GM12878 (cell line): ENCODE data around the gene MROH9. TPM values are rescaled to one million over a fixed set of nuclear protein-coding genes. Genes with fewer than 3 reads are reported as not detected.

ENCODE experiments used
- ATAC-seq: fragments of 200-7000 bp; cut with Tn5 transposase; 3 replicates; pipeline ENCODE4 v1.9.1; 2020; ENCODE audit warnings: mild to moderate bottlenecking, moderate library complexity
- BruUV-seq: library from RNA; stranded (reverse); fragments of 400-500 nt; replicated peaks from 2 replicates; lab custom pipeline; 2021; lab: Mats Ljungman, UMichigan
- CTCF ChIA-PET: fragments of 300-600 bp; sonication (Branson Sonifier 250); formaldehyde crosslinking; extraction: SDS; loops from one replicate; lab custom pipeline; 2021; ENCODE audit warnings: inconsistent platforms; lab: Yijun Ruan, JAX
- POLR2A ChIA-PET: fragments of 350-600 bp; formaldehyde crosslinking; extraction: SDS; loops from one replicate; lab custom pipeline; 2021; ENCODE audit warnings: inconsistent platforms; lab: Charles Lee
- RAD21 ChIA-PET: fragments of 300-600 bp; sonication (Branson Sonifier 250); formaldehyde crosslinking; loops from one replicate; lab custom pipeline; 2023; ENCODE audit warnings: antibody characterized with exemption; ENCODE audit not compliant: unreplicated experiment; lab: Charles Lee
- SMC1A ChIA-PET: fragments of 300-600 bp; sonication (Branson Sonifier 250); formaldehyde crosslinking; loops from one replicate; lab custom pipeline; 2023; ENCODE audit not compliant: unreplicated experiment, uncharacterized antibody; lab: Charles Lee
- DNase-seq: peaks from one replicate; pipeline ENCODE4 v3.0.0-alpha.2; 2011; ENCODE audit warnings: low read depth, low spot score
- FAIRE-seq: peaks from 3 replicates; lab custom pipeline; 2011; peaks lifted over from hg19 to GRCh38; lab: Jason Lieb, UNC
- H2AFZ ChIP-seq: 2 replicates; pipeline ENCODE4 v1.6.0; 2011; ENCODE audit warnings: low read depth, low read length, control low read depth; ENCODE audit not compliant: control insufficient read depth
- H3K27ac ChIP-seq: 2 replicates; pipeline ENCODE4 v1.5.1; 2011; ENCODE audit warnings: control low read depth; ENCODE audit not compliant: control insufficient read depth, insufficient read depth
- H3K27me3 ChIP-seq, 2 experiments: replicated peaks in 1 of 2; 2 replicates each; pipeline versions ENCODE4 v1.6.0 to v1.6.1; 2011; ENCODE audit warnings: low read length in 1 of 2; ENCODE audit not compliant: control insufficient read depth in 2 of 2, insufficient read depth in 2 of 2
- H3K36me3 ChIP-seq, 2 experiments: 2 replicates each; pipeline ENCODE4 v1.5.1; 2011; ENCODE audit warnings: low read length in 1 of 2; ENCODE audit not compliant: control insufficient read depth in 2 of 2, insufficient read depth in 2 of 2
- H3K4me1 ChIP-seq: 2 replicates; pipeline ENCODE4 v1.6.1; 2011; ENCODE audit warnings: mild to moderate bottlenecking, low read length, moderate library complexity, mixed read lengths; ENCODE audit not compliant: control insufficient read depth, insufficient read depth
- H3K4me2 ChIP-seq: 2 replicates; pipeline ENCODE4 v1.6.0; 2011; ENCODE audit warnings: control low read depth; ENCODE audit not compliant: control insufficient read depth, insufficient read depth
- H3K4me3 ChIP-seq: fragments of 200-600 bp; sonication (generic); 2 replicates; pipeline ENCODE4 v1.5.1; 2016
- H3K79me2 ChIP-seq: 2 replicates; pipeline ENCODE4 v1.6.0; 2011; ENCODE audit warnings: low read length; ENCODE audit not compliant: control insufficient read depth, insufficient read depth
- H3K9ac ChIP-seq: 2 replicates; pipeline ENCODE4 v1.8.0; 2011; ENCODE audit warnings: low read length, control low read depth, mixed read lengths; ENCODE audit not compliant: control insufficient read depth, insufficient read depth
- H3K9me3 ChIP-seq: replicated peaks from 3 replicates; pipeline ENCODE4 v1.5.1; 2011; ENCODE audit warnings: mild to moderate bottlenecking, low read length; ENCODE audit not compliant: control insufficient read depth, insufficient read depth
- H4K20me1 ChIP-seq: 2 replicates; pipeline ENCODE4 v1.6.0; 2011; ENCODE audit not compliant: control insufficient read depth, insufficient read depth
- FOXK2 ChIP-seq: fragments of 450-650 bp; IDR thresholded peaks from 2 replicates; pipeline ENCODE4 v1.6.1; 2017; ENCODE audit warnings: mild to moderate bottlenecking, moderate library complexity
- FOXM1 ChIP-seq: IDR thresholded peaks from 2 replicates; pipeline ENCODE4 v1.6.1; 2012; ENCODE audit warnings: low read depth, mild to moderate bottlenecking, inconsistent platforms, low read length, moderate library complexity
- NR2C1 ChIP-seq: fragments of 450-650 bp; IDR thresholded peaks from 2 replicates; pipeline ENCODE4 v1.6.1; 2017; ENCODE audit warnings: antibody characterized with exemption, mild to moderate bottlenecking, moderate library complexity
- NRF1 ChIP-seq: conservative IDR thresholded peaks from 2 replicates; pipeline ENCODE4 v1.6.1; 2011; ENCODE audit warnings: mild to moderate bottlenecking, low read depth, low read length, improper control_type of control experiment
- POLR2A ChIP-seq: IDR thresholded peaks from 2 replicates; pipeline ENCODE4 v1.6.1; 2011; ENCODE audit warnings: low read depth, mild to moderate bottlenecking, low read length
- POLR2AphosphoS5 ChIP-seq: IDR thresholded peaks from 2 replicates; pipeline ENCODE4 v1.6.1; 2011; ENCODE audit warnings: mild to moderate bottlenecking, low read length, inconsistent platforms
- RAD21 ChIP-seq: IDR thresholded peaks from 2 replicates; pipeline ENCODE4 v1.6.1; 2011; ENCODE audit warnings: mild to moderate bottlenecking, low read depth, low read length, moderate library complexity; ENCODE audit not compliant: insufficient read depth
- SIN3A ChIP-seq: IDR thresholded peaks from 2 replicates; pipeline ENCODE4 v1.6.1; 2012; ENCODE audit warnings: low read depth, low read length, improper control_type of control experiment
- STAT3 ChIP-seq: IDR thresholded peaks from 2 replicates; pipeline ENCODE4 v1.6.1; 2011; ENCODE audit warnings: low read depth, low read length, improper control_type of control experiment
- TCF3 ChIP-seq: IDR thresholded peaks from 2 replicates; pipeline ENCODE4 v1.6.1; 2012; ENCODE audit warnings: low read depth, mild to moderate bottlenecking, low read length, borderline replicate concordance; ENCODE audit not compliant: insufficient read depth
- ZNF217 ChIP-seq: fragments of 450-650 bp; IDR thresholded peaks from 2 replicates; pipeline ENCODE4 v1.6.1; 2017; ENCODE audit warnings: antibody characterized with exemption, mild to moderate bottlenecking
- WGBS: methylation state at CpG from one replicate; pipeline ENCODE4 v1.1.6; 2016; ENCODE audit warnings: low lambda C conversion rate; ENCODE audit not compliant: insufficient replicate concordance, insufficient coverage; ENCODE audit errors: missing lambda C conversion rate; 5-methylcytosine and 5-hydroxymethylcytosine counted together
- in situ Hi-C: fragments of 300-500 bp; cut with MboI; formaldehyde crosslinking; loops from 9 replicates; pipeline ENCODE4 v1.14.3; 2018; ENCODE audit warnings: mixed read lengths
- intact Hi-C: fragments of 100-400 bp; cut with micrococcal nuclease; formaldehyde crosslinking; loops from one replicate; pipeline ENCODE4 v1.14.2; 2022; ENCODE audit not compliant: unreplicated experiment
- polyA plus RNA-seq, 11 experiments: library from polyadenylated mRNA; depleted of rRNA in 4 of 11; unstranded in 6 of 11; stranded (reverse) in 5 of 11; fragments of >200 nt; fragmentation: Nextera tagmentation in 4 of 11; fragmentation: Illumina TruSeq in 1 of 11; extraction: Ambion mirVana in 4 of 11; extraction: Trizol in 1 of 11; gene quantifications; 1 replicate in 1 of 11; 2 replicates in 10 of 11; pipeline versions ENCODE4 v1.2.1 to v1.2.3, GENCODE V29; 2011 to 2016; ENCODE audit warnings: inconsistent platforms in 2 of 11, missing spikeins in 2 of 11, low read depth in 1 of 11
- total RNA-seq, 4 experiments: library from RNA; depleted of rRNA in 3 of 4; stranded (reverse); fragments of >200 nt in 3 of 4; fragmentation: Illumina TruSeq in 1 of 4; extraction: Trizol in 1 of 4; gene quantifications; 2 replicates each; pipeline versions ENCODE4 v1.2.1 to v1.2.3, GENCODE V29; 2013 to 2021
- TF ChIP-seq, protein P1 (sequence below): fragments of 450-650 bp; conservative IDR thresholded peaks from 2 replicates; pipeline ENCODE4 v1.6.1; 2017; ENCODE audit warnings: mild to moderate bottlenecking, moderate library complexity
- TF ChIP-seq, protein P2 (sequence below): IDR thresholded peaks from 2 replicates; pipeline ENCODE4 v1.6.1; 2011; ENCODE audit warnings: mild to moderate bottlenecking, low read depth, low read length, moderate library complexity; ENCODE audit not compliant: insufficient replicate concordance
- TF ChIP-seq, protein P3 (sequence below): fragments of 450-650 bp; formaldehyde crosslinking; IDR thresholded peaks from 2 replicates; pipeline ENCODE4 v1.5.0; 2022; ENCODE audit warnings: mild to moderate bottlenecking, missing genetic modification characterization

Gene MROH9
- total and polyA plus RNA-seq, 10 of the 15 experiments (the other 5 are each of a cell fraction or from before 2014, with no cell fraction given) = not detected

DNA sequence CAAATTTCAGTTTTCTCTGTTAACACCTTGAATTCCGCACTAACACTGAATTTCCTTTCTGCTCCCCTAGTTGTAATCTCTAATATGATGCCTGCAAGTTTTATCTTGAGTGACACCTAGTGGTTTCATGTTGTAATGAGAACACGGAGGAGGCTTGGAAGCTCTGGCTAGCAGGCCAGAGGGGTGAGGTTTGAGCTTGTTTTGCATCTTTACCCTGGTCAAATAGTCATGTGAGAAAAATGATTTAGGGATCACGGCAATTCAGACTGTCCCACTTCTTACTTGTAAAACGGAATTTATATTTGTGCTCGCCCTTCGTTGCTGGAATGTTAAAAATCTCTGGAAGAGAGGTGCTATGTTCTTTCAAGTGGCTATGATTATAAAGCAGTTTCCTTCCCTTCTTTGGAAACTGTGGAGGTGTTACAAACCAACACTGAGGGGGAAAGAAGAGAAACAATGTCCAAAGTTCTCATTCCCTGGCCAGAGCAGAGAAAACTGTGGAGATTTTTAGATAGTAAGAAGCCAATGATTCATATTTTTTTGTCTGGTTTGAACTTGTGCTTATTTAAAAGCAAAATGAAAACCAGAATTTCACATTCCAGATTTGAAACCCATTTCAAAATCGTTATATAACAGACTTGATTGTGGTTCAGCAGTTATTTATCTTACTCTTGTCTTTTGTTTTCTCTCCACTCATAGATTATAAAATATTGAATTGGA lies 5.3 kb upstream of the MROH9 start (continued):
- TF ChIP-seq, protein P1, sequence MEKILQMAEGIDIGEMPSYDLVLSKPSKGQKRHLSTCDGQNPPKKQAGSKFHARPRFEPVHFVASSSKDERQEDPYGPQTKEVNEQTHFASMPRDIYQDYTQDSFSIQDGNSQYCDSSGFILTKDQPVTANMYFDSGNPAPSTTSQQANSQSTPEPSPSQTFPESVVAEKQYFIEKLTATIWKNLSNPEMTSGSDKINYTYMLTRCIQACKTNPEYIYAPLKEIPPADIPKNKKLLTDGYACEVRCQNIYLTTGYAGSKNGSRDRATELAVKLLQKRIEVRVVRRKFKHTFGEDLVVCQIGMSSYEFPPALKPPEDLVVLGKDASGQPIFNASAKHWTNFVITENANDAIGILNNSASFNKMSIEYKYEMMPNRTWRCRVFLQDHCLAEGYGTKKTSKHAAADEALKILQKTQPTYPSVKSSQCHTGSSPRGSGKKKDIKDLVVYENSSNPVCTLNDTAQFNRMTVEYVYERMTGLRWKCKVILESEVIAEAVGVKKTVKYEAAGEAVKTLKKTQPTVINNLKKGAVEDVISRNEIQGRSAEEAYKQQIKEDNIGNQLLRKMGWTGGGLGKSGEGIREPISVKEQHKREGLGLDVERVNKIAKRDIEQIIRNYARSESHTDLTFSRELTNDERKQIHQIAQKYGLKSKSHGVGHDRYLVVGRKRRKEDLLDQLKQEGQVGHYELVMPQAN = no peak
- TF ChIP-seq ZNF217 (no peak), RAD21 (peak; percentile 86)
- TF ChIP-seq, protein P2, sequence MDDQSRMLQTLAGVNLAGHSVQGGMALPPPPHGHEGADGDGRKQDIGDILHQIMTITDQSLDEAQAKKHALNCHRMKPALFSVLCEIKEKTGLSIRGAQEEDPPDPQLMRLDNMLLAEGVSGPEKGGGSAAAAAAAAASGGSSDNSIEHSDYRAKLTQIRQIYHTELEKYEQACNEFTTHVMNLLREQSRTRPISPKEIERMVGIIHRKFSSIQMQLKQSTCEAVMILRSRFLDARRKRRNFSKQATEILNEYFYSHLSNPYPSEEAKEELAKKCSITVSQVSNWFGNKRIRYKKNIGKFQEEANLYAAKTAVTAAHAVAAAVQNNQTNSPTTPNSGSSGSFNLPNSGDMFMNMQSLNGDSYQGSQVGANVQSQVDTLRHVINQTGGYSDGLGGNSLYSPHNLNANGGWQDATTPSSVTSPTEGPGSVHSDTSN = peak; percentile 22

DNA sequence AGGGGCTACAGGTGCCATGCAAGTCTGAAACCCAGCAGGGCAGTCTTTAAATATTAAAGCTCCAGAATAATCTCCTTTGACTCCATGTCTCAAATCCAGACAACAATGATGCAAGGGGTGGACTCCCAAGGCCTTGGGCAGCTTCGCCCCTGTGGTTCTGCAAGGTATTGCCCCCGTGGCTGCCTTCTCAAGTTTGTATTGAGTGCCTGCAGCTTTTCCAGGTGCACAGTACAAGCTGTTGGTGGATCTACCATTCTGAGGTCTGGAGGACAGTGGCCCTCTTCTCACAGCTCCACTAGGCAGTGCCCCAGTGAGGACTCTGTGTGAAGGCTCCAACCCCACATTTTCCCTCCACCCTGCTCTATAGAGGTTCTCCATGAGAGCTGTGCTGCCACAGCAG lies 3.7 kb upstream of the MROH9 start:
- in situ Hi-C loops = no loop called here
- Histone ChIP-seq H3K9ac (no peak overlapping the region), H3K4me3 (no peak overlapping the region; the same call in 1 of the 2 replicates), H3K27me3 (no peaks in the 10 kb centered on the region), H3K36me3 (no peaks in the 10 kb centered on the region), H3K4me1 (peaks cover 5% of the 10 kb centered on the region; the same call in 1 of the 2 replicates), H3K27ac (no peak overlapping the region), H3K79me2 (no peaks in the 10 kb centered on the region), H3K4me2 (peak overlapping the region; percentile 61), H2AFZ (no peak overlapping the region), H3K9me3 (peaks cover 1% of the 10 kb centered on the region; the same call in 2 of the 3 replicates), H4K20me1 (no peaks in the 10 kb centered on the region)
- ATAC-seq (peak; percentile 43), FAIRE-seq (no peak), DNase-seq (no peak)
- 24% methylated on average over 2 of the region's 2 CpGs for WGBS
- BruUV-seq = no TSS peak
- SMC1A ChIA-PET = no interaction called here
- POLR2A ChIA-PET = no interaction called here
- intact Hi-C loops = no loop called here
- CTCF ChIA-PET = interaction anchor here (0.6 to 1.7 kb wide), 4 partner anchors 160 to 861 kb away, joined by 3 to 5 read pairs (median 4); partner anchors contain the start of gene FMO4
- RAD21 ChIA-PET = interaction anchor here (1.0 kb wide), 1 partner anchor 52 kb away, joined by 3 read pairs; no protein-coding TSS in a partner anchor
- TF ChIP-seq FOXM1 = no peak
- TF ChIP-seq NRF1 = no peak
- no peak for TF ChIP-seq FOXK2
- no peak for TF ChIP-seq SIN3A
- no peak for TF ChIP-seq TCF3
- no peak for TF ChIP-seq POLR2AphosphoS5
- no peak for TF ChIP-seq POLR2A
- TF ChIP-seq, protein P3, sequence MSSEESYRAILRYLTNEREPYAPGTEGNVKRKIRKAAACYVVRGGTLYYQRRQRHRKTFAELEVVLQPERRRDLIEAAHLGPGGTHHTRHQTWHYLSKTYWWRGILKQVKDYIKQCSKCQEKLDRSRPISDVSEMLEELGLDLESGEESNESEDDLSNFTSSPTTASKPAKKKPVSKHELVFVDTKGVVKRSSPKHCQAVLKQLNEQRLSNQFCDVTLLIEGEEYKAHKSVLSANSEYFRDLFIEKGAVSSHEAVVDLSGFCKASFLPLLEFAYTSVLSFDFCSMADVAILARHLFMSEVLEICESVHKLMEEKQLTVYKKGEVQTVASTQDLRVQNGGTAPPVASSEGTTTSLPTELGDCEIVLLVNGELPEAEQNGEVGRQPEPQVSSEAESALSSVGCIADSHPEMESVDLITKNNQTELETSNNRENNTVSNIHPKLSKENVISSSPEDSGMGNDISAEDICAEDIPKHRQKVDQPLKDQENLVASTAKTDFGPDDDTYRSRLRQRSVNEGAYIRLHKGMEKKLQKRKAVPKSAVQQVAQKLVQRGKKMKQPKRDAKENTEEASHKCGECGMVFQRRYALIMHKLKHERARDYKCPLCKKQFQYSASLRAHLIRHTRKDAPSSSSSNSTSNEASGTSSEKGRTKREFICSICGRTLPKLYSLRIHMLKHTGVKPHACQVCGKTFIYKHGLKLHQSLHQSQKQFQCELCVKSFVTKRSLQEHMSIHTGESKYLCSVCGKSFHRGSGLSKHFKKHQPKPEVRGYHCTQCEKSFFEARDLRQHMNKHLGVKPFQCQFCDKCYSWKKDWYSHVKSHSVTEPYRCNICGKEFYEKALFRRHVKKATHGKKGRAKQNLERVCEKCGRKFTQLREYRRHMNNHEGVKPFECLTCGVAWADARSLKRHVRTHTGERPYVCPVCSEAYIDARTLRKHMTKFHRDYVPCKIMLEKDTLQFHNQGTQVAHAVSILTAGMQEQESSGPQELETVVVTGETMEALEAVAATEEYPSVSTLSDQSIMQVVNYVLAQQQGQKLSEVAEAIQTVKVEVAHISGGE (CRISPR knock-in tag) = no peak
- no peak for TF ChIP-seq NR2C1
- no peak for TF ChIP-seq STAT3
